ENCODE results near the gene CEP72. TPM values are rescaled to one million over a fixed set of nuclear protein-coding genes. Genes with fewer than 3 reads are reported as not detected.
"Not testable (repeated sequence)": the region's sequence is repeated elsewhere in the genome, so short reads cannot be mapped to it uniquely, and the experiment has no call there.

The CEP72 gene
- total RNA-seq, 1 donor from 2014 or later, result 26.7 TPM

DNA sequence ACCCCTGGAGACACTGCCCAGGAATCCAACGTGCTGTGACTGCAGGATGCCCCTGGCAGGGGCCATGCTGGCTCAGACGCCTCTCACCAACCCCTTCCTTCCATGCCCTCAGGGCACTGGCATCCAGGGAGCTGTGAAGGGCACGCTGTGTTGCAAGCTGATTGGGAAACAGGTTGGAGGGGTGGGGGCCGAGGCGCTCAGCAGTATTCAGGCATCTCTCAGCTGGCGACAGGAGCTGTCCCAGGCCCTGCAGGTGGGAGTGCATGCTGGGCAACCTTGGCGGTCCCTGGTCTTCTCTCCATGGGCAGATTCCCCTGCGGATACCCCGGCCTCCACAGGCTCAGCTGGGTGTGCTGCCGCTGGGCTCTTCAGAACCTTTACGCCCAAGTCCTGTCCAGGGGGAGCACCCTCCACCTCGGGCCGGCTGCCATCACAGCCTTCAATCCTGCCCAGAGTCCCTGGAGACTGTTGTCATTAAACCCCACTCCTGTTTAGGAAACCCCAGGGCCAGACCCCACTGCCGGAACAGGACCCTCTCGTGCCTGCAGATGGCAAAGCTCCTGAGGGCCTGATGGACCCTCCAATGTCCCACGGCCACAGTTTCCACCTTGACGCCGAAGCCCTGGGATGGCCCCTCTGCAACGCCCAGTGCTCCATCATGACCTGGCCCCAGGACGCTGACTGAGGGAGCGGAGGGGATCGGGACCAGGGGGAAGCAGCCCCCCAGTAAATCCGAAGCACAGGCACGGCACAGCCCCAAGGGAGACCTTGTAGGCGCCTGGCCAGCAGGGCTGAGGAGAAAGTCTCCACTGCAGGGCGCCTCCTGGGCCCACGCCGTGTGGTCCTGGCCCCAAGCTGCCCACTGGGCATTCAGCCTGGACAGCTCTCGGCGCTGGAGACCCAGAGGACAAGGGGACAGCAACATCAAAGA is 71.7 kb downstream of the CEP72 start:
- DNase-seq (ENCODE audit: low spot score), result no peak

DNA sequence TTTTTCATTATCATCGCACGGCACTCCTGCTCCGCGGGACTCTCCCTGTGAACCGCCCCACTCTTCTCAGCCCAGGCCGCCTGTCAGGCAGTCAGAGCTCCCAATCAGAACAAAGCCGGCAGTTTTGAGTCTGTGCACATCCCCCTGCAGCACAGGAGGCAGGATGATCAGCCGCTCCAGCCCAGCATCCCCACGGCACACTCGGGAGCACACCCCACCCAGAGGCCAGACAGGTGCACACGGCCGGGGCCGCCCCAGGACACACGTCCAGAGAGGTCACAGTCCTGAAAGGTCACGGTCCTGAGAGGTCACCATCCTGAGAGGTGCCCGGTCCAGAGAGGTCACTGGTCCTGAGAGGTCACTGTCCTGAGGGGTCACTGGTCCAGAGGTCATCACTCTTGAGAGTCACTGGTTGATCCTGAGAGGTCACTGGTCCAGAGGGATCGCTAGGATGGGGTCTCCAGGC is 72.6 kb downstream of the CEP72 start:
- no peak for DNase-seq (ENCODE audit: low spot score)

GRCh38 chr5:685262-686171 is 73.4 kb downstream of the CEP72 start:
- no peak for DNase-seq (ENCODE audit: low spot score)

DNA sequence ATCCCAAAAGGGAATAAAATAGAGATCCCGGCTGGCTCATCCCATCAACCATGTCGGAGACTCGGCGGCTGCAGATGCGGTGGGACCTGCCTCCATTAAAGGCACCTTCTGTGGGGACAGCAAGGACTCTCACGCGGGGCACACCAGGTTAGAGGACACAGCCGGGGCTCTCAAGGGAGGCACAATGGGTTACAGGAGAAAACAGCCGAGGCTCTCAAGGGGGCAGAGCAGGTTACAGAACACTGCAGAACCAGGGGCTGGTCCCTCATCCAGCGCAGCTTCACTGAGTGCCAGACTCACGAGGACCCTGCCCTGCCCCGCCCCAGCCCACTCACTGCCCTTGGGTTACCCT is 74.0 kb downstream of the CEP72 start:
- DNase-seq (ENCODE audit: low spot score), result not testable (repeated sequence)

DNA sequence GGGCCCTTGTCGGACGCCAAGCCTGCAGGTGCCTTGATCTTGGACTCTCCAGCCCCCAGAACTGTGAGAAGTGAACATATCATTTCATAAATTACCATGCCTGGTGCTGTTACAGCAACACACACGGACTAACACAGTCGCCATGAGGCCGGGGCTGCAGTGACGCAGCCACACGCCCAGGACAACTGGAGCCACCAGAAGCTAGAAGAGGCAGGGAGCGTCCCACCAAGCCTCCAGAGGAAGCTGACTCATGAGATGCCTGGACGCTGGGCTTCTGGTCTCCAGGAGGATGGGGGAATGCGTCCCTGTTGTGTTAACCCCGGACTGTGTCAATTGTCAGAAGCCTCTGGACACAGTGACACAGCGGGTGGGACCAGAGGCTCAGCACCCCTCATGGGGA is 74.8 kb downstream of the CEP72 start:
- not testable (repeated sequence) for DNase-seq (ENCODE audit: low spot score)

DNA sequence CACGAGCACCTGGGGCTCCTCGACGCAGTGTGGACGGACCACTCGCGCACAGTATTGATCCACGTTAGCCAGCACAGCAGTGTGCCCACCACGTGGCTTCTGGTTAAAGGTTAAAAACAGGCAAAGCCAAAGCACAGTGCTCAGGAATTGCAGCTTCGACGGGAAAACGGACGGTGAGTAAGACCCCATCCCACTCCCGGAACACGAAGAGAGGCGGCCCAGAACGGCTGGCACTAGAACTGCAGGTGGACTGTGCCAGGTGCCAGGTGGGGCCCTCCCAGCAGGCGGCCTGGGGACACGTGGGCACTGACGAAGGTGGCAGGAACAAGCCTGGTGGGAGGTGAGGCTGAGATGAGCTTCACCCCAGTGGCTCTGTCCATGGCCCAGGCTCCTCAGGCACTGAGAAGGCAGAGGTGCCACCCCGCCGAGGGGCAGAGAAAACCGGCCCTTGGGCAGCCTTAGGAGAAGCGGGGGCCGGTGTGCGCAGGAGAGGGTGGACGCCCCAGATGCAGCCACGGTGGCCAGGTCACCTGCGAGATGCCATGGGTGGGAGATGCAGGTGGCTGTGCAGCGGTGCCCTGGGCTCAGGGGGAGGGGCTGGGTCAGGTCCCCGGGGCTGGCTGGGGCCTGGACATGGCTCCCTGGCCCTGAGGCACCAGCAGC is 76.3 kb downstream of the CEP72 start:
- not testable (repeated sequence) for DNase-seq (ENCODE audit: low spot score)

- not testable (repeated sequence) for DNase-seq (ENCODE audit: low spot score)
These were observed 78.2 kb downstream of the CEP72 start for GRCh38 chr5:690293-690692.

- DNase-seq (ENCODE audit: low spot score), result peak; percentile 60
These were observed 78.9 kb downstream of the CEP72 start for GRCh38 chr5:691049-691448.

DNA sequence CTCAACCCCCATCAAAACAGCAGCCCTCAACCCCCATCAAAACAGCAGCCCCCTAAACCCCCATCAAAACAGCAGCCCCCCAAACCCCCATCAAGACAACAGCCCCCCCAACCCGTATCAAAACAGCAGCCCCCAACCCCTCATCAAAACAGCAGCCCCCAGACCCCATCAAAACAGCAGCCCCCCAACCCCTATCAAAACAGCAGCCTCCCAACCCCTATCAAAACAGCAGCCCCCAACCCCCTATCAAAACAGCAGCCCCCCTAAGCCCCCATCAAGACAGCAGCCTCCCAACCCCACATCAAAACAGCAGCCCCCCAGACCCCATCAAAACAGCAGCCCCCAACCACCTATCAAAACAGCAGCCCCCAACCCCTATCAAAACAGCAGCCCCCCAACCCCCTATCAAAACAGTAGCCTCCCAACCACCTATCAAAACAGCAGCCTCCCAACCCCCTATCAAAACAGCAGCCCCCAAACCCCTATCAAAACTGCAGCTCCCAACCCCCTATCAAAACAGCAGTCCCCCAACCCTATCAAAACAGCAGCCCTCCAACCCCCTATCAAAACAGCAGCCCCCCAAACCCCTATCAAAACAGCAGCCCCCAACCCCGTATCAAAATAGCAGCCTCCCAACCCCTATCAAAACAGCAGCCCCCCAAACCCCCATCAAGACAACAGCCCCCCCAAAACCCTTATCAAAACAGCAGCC is 79.8 kb downstream of the CEP72 start:
- DNase-seq (ENCODE audit: low spot score), result no peak

DNA sequence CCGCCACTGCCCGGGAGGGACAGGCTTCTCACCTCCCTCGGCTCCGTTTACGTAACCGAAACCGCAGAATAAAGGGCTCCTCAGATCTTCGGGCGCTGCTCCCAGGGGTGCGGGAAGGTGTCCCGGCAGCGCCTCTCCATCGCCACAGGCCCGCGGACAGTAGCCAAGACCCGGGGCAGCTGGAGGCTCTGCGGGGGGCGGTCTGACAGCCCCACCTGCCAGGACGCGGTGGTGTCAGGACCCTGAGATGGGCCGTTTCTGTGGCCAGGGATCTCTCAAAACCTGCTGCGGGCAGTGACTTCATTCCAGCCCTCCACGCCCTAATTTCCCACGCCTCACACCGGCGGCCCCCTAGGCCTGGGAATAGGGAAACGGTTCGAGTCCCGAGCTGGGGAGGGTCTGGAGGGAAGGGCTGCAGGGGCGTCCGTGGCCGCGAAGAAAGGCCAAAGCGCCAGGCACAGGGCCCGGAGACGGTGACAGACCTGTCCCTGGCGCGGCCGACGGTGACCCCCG is 80.4 kb downstream of the CEP72 start:
- DNase-seq (ENCODE audit: low spot score), result not testable (repeated sequence)

DNA sequence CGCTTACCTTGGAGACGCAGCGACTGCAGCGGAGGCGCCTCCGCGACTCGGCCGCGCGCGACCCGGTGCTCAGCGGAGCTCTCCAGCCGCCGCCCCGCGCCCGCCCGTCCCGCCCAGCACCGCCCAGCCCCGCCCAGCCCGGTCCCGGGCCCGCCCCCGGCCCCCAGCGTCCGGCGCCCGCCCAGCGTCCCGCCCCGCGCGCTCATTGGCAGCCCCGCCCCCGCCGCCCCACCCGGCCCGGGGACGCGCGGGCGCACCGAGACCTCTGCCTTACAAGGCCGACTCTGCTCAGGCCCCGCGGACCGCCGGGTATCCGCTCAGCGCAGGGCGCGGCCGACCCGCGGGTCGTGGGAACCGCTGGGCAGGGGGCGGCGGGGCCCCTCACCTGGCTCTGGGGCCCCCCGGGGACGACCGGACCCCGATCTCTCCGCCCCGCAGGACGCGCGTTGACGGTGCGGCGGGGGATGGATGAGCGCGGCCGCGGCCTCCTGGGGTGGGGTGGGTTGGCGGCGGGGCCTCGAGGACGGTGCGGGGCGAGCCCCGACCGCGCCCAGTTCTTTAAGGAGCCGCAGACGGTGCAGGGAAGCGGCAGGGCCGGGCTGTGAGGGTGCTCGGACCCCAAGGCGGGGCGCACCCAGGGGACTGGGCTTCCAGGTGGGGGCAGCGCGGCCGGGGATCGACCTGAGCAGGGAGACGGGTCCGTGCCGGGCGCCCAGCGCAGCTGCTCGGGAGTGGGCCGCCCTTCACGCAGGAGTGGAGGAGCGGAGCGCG is 81.3 kb downstream of the CEP72 start, which contains the start of gene TPPP:
Gene TPPP (minus strand): TSS at position 82 of the 771 bp plus-strand sequence. CDS start 15,292 bp downstream, outside the sequence.
- peak; percentile 91 for DNase-seq (ENCODE audit: low spot score)

GRCh38 chr5:694042-694431 is 81.9 kb downstream of the CEP72 start:
- DNase-seq (ENCODE audit: low spot score), result not testable (repeated sequence)

GRCh38 chr5:695475-695874 is 83.3 kb downstream of the CEP72 start:
- not testable (repeated sequence) for DNase-seq (ENCODE audit: low spot score)

- DNase-seq (ENCODE audit: low spot score), result not testable (repeated sequence)
These were observed 84.1 kb downstream of the CEP72 start for GRCh38 chr5:696191-696590.

- not testable (repeated sequence) for DNase-seq (ENCODE audit: low spot score)
These were observed 84.9 kb downstream of the CEP72 start for GRCh38 chr5:696753-697702.

All from mucosa of gallbladder (tissue), 1 donor.